Peyer's patch (tissue), 4 donors: ENCODE data around the gene TSPAN4. TPM values are rescaled to one million over a fixed set of nuclear protein-coding genes. Genes with fewer than 3 reads are reported as not detected.
A peak's percentile ranks its signal among the peaks of the same experiment; 100 is the strongest.

Experiments
- DNase-seq, 3 donors: peaks; one replicate each; pipeline ENCODE4 v3.0.0-alpha.2; 2017 to 2019
- H3K27ac ChIP-seq, 4 donors: fragments of 200-600 bp; sonication (generic); one replicate each; pipeline ENCODE4 v1.5.1; 2016 to 2019
- H3K27me3 ChIP-seq, 2 donors: fragments of 200-600 bp; sonication (generic); one replicate each; pipeline ENCODE4 v1.5.1; 2019
- H3K36me3 ChIP-seq, 3 donors: fragments of 200-600 bp; sonication (generic); one replicate each; pipeline ENCODE4 v1.5.1; 2016 to 2019
- H3K4me1 ChIP-seq, 4 donors: fragments of 200-600 bp; sonication (generic); one replicate each; pipeline ENCODE4 v1.5.1; 2016 to 2019
- H3K4me3 ChIP-seq, 4 donors: fragments of 200-600 bp; sonication (generic); 1 replicate in 3 of 4; 2 replicates in 1 of 4; pipeline ENCODE4 v1.5.1; 2016 to 2019; ENCODE audit warnings: mild to moderate bottlenecking in 1 of 4
- H3K9me3 ChIP-seq, 4 donors: fragments of 200-600 bp; sonication (generic); one replicate each; pipeline ENCODE4 v1.5.1; 2016 to 2019; ENCODE audit warnings: mild to moderate bottlenecking in 1 of 4
- CTCF ChIP-seq, 6 experiments: fragments of 450-650 bp in 4 of 6; fragments of 200-600 bp in 2 of 6; sonication (generic) in 1 of 6; IDR thresholded peaks; one replicate each; pipeline ENCODE4 v1.5.1; 2017 to 2019; ENCODE audit warnings: antibody characterized with exemption in 6 of 6, mild to moderate bottlenecking in 3 of 6, moderate library complexity in 1 of 6
- POLR2A ChIP-seq, 2 donors: fragments of 450-650 bp; IDR thresholded peaks; one replicate each; pipeline ENCODE4 v1.5.1; 2017; ENCODE audit warnings: antibody characterized with exemption in 2 of 2, mild to moderate bottlenecking in 2 of 2, moderate library complexity in 2 of 2
- total RNA-seq, 4 donors: library from RNA; depleted of rRNA; stranded (reverse); fragments of >200 nt; gene quantifications; one replicate each; pipeline ENCODE4 v1.1.0, GENCODE V29; 2016

Gene TSPAN4
- total RNA-seq, 4 donors from 2014 or later, result 20.0 to 52.1 (median 38.4) TPM

GRCh38 chr11:837189-837989 lies 5.3 kb upstream of the TSPAN4 start:
- Histone ChIP-seq H3K4me1 (peaks cover 5 to 63% (median 13%) of the 10 kb centered on the region in 4 donors), H3K4me3 (no peak overlapping the region), H3K36me3 (peaks cover 0 to 42% (median 0%) of the 10 kb centered on the region in 3 donors), H3K9me3 (no peaks in the 10 kb centered on the region), H3K27me3 (no peaks in the 10 kb centered on the region), H3K27ac (peak overlapping the region in 1 of 4 donors; percentile 34)
- no peak for DNase-seq
- TF ChIP-seq CTCF (IDR thresholded peaks at IDR 0.05), result no peak
- TF ChIP-seq POLR2A (IDR thresholded peaks at IDR 0.05), result no peak

DNA sequence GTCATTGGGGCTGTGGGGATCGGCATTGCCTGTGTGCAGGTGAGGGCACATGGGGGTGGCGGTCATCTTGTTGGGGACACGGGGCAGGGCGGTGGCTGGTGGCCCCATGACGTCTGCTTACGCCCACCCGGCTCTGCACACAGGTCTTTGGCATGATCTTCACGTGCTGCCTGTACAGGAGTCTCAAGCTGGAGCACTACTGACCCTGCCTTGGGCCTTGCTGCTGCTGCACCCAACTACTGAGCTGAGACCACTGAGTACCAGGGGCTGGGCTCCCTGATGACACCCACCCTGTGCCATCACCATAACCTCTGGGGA lies 4.7 kb upstream of the TSPAN4 start:
- peaks cover 0 to 42% (median 0%) of the 10 kb centered on the region in 3 donors for H3K36me3 ChIP-seq
- no peak for DNase-seq
- peaks cover 5 to 62% (median 12%) of the 10 kb centered on the region in 4 donors for H3K4me1 ChIP-seq
- no peak for TF ChIP-seq POLR2A (IDR thresholded peaks at IDR 0.05)
- no peak for TF ChIP-seq CTCF (IDR thresholded peaks at IDR 0.05)
- H3K9me3 ChIP-seq, result no peaks in the 10 kb centered on the region
- H3K27me3 ChIP-seq, result no peaks in the 10 kb centered on the region
- peak overlapping the region in 1 of 4 donors; percentile 34 for H3K27ac ChIP-seq
- no peak overlapping the region for H3K4me3 ChIP-seq

DNA sequence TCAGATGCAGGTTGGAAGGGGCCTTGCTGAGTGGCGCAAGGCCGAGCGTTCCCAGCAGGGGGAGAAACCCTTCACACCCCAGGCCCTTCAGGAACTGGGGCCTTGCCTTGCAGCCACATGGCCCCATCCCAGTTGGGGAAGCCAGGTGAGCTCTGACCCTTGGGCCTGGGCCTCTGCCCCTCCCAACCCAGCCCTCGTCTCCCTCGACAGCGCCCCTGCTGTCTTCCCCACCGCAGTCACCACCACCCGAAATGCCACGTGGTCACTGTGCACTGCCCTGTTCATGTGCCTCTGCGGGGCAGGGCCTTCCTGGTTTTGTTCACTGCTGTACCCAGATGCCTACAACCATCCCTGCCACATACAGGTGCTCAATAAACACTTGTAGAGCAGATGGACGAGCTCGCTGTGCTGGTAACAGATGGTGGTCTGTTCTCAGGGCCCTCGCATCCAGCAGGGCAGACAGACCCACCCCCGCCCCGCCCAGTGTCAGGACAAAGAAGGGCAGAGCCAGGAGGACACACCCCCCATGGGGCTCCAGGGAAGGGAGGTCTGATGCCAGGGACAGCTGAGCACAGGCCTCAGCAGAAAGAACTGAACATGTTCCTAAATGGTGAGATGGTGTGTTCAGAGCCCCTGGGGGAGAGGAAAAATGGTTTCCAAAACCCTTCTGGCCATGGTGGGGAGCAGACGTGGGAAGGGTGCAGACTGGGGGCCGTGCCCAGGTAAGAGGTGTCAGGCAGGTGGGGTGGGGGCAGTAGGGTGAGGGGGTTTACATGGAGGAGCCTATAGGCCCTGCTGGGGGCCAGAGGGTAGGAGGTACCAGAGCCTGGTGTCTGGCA lies 4.0 kb upstream of the TSPAN4 start:
- peaks cover 0 to 42% (median 0%) of the 10 kb centered on the region in 3 donors for H3K36me3 ChIP-seq
- H3K27ac ChIP-seq, result peak overlapping the region in 1 of 4 donors; percentile 34
- H3K4me1 ChIP-seq, result peaks cover 12 to 66% (median 16%) of the 10 kb centered on the region in 4 donors

GRCh38 chr11:839280-839623 lies 3.4 kb upstream of the TSPAN4 start:
- Histone ChIP-seq H3K36me3 (peaks cover 0 to 42% (median 0%) of the 10 kb centered on the region in 3 donors), H3K4me1 (peaks cover 12 to 66% (median 20%) of the 10 kb centered on the region in 4 donors), H3K4me3 (no peak overlapping the region), H3K27me3 (no peaks in the 10 kb centered on the region), H3K9me3 (no peaks in the 10 kb centered on the region), H3K27ac (no peak overlapping the region)
- no peak for TF ChIP-seq POLR2A (IDR thresholded peaks at IDR 0.05)
- TF ChIP-seq CTCF (IDR thresholded peaks at IDR 0.05), result no peak
- no peak for DNase-seq

More for the DNA sequence above, 4.0 kb upstream of the TSPAN4 start:
- no peak for DNase-seq
- TF ChIP-seq POLR2A (IDR thresholded peaks at IDR 0.05) (no peak), CTCF (IDR thresholded peaks at IDR 0.05) (peak in 4 of 6 experiments; percentile 6 to 38 (median 24))
- H3K27me3 ChIP-seq, result no peaks in the 10 kb centered on the region
- H3K4me3 ChIP-seq, result no peak overlapping the region
- H3K9me3 ChIP-seq, result no peaks in the 10 kb centered on the region

DNA sequence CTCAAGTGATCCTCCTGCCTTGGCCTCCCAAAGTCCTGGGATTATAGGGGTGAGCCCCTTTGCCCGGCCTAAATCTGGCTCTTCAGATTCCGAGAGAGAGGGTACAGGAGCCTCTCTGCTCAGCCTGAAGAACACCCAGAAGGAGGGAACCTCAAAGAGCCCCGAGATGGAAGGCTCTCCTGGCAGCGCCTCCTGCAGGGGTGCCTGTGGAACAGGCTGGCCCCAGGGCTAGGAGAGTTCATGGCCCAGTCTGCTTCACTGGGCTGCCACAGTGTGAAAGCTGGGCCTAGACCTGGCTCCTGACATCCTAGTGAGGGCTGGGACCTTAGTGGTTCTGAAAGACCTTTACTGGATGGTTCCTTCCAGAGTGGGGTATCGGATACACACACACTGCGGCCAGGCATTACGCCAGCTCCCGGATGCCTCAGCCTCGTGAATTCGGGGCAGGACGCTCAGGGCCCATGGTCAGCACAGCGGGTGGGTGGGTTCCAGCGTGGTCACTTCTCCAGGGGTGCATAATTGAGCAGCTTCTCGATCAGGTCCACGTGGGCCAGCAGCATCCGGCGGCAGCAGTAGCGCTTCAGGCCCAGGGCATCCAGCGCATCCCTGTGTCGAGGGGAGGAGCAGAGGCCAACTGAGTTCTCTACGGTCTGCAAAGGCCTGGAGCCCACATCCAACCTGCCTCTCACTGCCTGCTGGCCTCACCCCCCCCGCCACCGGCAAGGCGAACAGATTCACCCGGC lies 2.6 kb upstream of the TSPAN4 start:
- peaks cover 0 to 42% (median 0%) of the 10 kb centered on the region in 3 donors for H3K36me3 ChIP-seq
- DNase-seq, result peak in 1 of 3 donors; percentile 46
- no peaks in the 10 kb centered on the region for H3K27me3 ChIP-seq
- H3K4me3 ChIP-seq, result no peak overlapping the region
- peaks cover 10 to 66% (median 21%) of the 10 kb centered on the region in 4 donors for H3K4me1 ChIP-seq
- no peak overlapping the region for H3K27ac ChIP-seq
- TF ChIP-seq CTCF (IDR thresholded peaks at IDR 0.05) (peak in 3 of 6 experiments; percentile 15 to 33 (median 27)), POLR2A (IDR thresholded peaks at IDR 0.05) (no peak)
- H3K9me3 ChIP-seq, result no peaks in the 10 kb centered on the region
